ENCODE data around the gene SOX1. TPM values are rescaled to one million over a fixed set of nuclear protein-coding genes. Genes with fewer than 3 reads are reported as not detected.

SOX1 gene
- total RNA-seq, 6 experiments from 2014 or later, result not detected

DNA sequence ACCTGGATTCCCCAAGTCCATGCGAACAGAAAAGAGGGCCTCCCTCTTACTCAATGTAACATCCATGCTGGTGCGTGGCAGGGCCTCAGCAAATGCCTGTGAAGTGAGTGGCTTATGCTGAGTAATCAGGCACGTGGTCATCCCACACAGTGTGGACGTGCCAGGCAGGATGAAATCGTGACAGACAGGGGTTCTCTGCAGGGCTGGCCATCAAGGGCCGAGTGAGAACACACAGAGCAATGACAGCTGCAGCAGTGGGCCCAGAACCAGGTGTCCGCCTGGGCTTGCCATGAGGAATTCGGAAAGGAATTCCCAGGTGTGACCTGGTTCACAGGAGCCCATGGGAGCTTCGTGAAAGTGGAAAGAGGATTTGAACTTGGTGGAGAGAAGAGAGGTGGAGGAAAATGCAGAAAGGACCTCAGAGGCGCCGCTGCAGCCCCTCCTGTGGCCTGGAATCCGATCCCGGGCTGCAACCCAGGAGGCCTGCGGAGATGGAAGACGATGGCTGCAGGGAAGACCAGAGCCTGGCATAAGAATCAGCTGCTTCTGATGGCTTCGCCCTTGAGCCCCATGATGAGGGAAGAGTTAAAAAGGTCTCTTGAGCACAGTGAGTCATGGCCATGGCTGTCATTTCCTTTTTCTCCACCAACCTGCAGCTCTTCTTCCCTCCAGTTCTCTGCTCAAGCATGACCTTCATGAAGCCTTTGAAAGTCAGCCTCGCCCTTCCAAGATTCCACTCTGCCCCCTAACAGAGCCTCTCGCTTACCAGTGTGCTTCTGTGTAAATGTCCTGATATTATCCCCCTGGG is 34.6 kb upstream of the SOX1 start:
- Mint-ChIP-seq H3K4me3 (no peak overlapping the region), H3K4me1 (ENCODE audit: low read depth) (peaks cover 11% of the 10 kb centered on the region; the same call in 1 of the 2 replicates), H3K27ac (peak overlapping the region; percentile 43; the same call in 1 of the 2 replicates), H3K27me3 (ENCODE audit: insufficient read depth) (no peaks in the 10 kb centered on the region), H3K9me3 (peaks cover 68% of the 10 kb centered on the region), H3K36me3 (ENCODE audit: low read depth) (peaks cover 14% of the 10 kb centered on the region)
- DNase-seq, result peak; percentile 25
- TF ChIP-seq, protein P1, sequence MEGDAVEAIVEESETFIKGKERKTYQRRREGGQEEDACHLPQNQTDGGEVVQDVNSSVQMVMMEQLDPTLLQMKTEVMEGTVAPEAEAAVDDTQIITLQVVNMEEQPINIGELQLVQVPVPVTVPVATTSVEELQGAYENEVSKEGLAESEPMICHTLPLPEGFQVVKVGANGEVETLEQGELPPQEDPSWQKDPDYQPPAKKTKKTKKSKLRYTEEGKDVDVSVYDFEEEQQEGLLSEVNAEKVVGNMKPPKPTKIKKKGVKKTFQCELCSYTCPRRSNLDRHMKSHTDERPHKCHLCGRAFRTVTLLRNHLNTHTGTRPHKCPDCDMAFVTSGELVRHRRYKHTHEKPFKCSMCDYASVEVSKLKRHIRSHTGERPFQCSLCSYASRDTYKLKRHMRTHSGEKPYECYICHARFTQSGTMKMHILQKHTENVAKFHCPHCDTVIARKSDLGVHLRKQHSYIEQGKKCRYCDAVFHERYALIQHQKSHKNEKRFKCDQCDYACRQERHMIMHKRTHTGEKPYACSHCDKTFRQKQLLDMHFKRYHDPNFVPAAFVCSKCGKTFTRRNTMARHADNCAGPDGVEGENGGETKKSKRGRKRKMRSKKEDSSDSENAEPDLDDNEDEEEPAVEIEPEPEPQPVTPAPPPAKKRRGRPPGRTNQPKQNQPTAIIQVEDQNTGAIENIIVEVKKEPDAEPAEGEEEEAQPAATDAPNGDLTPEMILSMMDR (IDR thresholded peaks at IDR 0.05), result no peak

DNA sequence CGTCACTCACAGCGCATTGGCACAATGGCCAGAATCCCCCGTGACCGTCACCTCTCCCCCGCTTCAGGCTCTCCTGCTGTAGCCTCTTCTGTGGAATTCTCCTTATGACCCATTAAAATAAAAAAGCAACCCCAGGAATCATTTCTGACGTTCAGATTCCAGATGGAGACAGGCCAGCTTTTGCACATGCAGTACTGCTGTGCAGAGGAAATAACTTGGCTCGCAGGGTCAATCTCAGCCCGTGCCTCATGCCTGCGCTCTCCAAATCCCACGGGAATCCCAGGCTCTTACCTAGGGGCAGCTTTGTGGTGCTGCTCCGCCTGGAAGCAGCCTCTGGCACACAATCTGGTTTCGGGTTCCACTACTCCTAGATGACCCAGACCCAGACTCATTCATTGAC is 32.7 kb upstream of the SOX1 start:
- DNase-seq, result no peak
- H3K4me3 Mint-ChIP-seq, result no peak overlapping the region
- peaks cover 21% of the 10 kb centered on the region for H3K36me3 Mint-ChIP-seq (ENCODE audit: low read depth)
- TF ChIP-seq, protein P1 (IDR thresholded peaks at IDR 0.05), result no peak
- H3K27me3 Mint-ChIP-seq (ENCODE audit: insufficient read depth), result no peaks in the 10 kb centered on the region; the same call in 1 of the 2 replicates
- no peak overlapping the region for H3K27ac Mint-ChIP-seq
- H3K9me3 Mint-ChIP-seq, result peaks cover 68% of the 10 kb centered on the region
- H3K4me1 Mint-ChIP-seq (ENCODE audit: low read depth), result peaks cover 11% of the 10 kb centered on the region; the same call in 1 of the 2 replicates

- H3K36me3 Mint-ChIP-seq (ENCODE audit: low read depth), result peaks cover 22% of the 10 kb centered on the region
- H3K27me3 Mint-ChIP-seq (ENCODE audit: insufficient read depth), result no peaks in the 10 kb centered on the region; the same call in 1 of the 2 replicates
- peaks cover 11% of the 10 kb centered on the region; the same call in 1 of the 2 replicates for H3K4me1 Mint-ChIP-seq (ENCODE audit: low read depth)
- H3K27ac Mint-ChIP-seq, result no peak overlapping the region
- DNase-seq, result no peak
- TF ChIP-seq, protein P1 (IDR thresholded peaks at IDR 0.05), result no peak
- H3K4me3 Mint-ChIP-seq, result no peak overlapping the region
- H3K9me3 Mint-ChIP-seq, result peaks cover 68% of the 10 kb centered on the region
Measured at GRCh38 chr13:112034846-112035245, 32.1 kb upstream of the SOX1 start.

- H3K36me3 Mint-ChIP-seq (ENCODE audit: low read depth), result peaks cover 10% of the 10 kb centered on the region
- no peak overlapping the region for H3K27ac Mint-ChIP-seq
- no peaks in the 10 kb centered on the region for H3K4me1 Mint-ChIP-seq (ENCODE audit: low read depth)
- TF ChIP-seq, protein P1 (IDR thresholded peaks at IDR 0.05), result no peak
- peaks cover 81% of the 10 kb centered on the region for H3K9me3 Mint-ChIP-seq
- no peak overlapping the region for H3K4me3 Mint-ChIP-seq
- DNase-seq, result no peak
- no peaks in the 10 kb centered on the region; the same call in 1 of the 2 replicates for H3K27me3 Mint-ChIP-seq (ENCODE audit: insufficient read depth)
Measured at GRCh38 chr13:112042496-112042895, 24.5 kb upstream of the SOX1 start.

- DNase-seq, result no peak
- H3K36me3 Mint-ChIP-seq (ENCODE audit: low read depth), result no peaks in the 10 kb centered on the region
- TF ChIP-seq, protein P1 (IDR thresholded peaks at IDR 0.05), result no peak
- H3K27ac Mint-ChIP-seq, result no peak overlapping the region
- H3K9me3 Mint-ChIP-seq, result peaks cover 28% of the 10 kb centered on the region
- H3K4me3 Mint-ChIP-seq, result no peak overlapping the region
- peaks cover 13% of the 10 kb centered on the region; the same call in 1 of the 2 replicates for H3K27me3 Mint-ChIP-seq (ENCODE audit: insufficient read depth)
- no peaks in the 10 kb centered on the region for H3K4me1 Mint-ChIP-seq (ENCODE audit: low read depth)
Measured at GRCh38 chr13:112052213-112052612, 14.7 kb upstream of the SOX1 start.

All from HFFc6 (cell line).